GM10266 (cell line): ENCODE measurements around the gene CDC14A.

Source experiments
- DNase-seq: peaks from one replicate; pipeline ENCODE4 v3.0.0; 2012; ENCODE audit errors: extremely low spot score
- CTCF ChIP-seq: IDR thresholded peaks from 2 replicates; pipeline ENCODE4 v1.5.1; 2012; ENCODE audit warnings: mild to moderate bottlenecking, low read depth; ENCODE audit not compliant: control insufficient read depth, insufficient read depth; ENCODE audit errors: missing control alignments

The CDC14A gene

GRCh38 chr1:100528871-100529270 lies 176.6 kb downstream of the CDC14A start:
- no peak for TF ChIP-seq CTCF

GRCh38 chr1:100530141-100530540 lies 177.8 kb downstream of the CDC14A start:
- TF ChIP-seq CTCF: no peak
- no peak for DNase-seq

More at GRCh38 chr1:100528871-100529270, 176.6 kb downstream of the CDC14A start:
- DNase-seq: no peak

- TF ChIP-seq CTCF: no peak
- peak; percentile 35 for DNase-seq
Observed at GRCh38 chr1:100530880-100531487, 178.7 kb downstream of the CDC14A start.

- TF ChIP-seq CTCF: no peak
Observed at GRCh38 chr1:100532645-100533044, 180.3 kb downstream of the CDC14A start.

GRCh38 chr1:100535264-100535663 lies 183.0 kb downstream of the CDC14A start:
- no peak for DNase-seq
- TF ChIP-seq CTCF: no peak

More at GRCh38 chr1:100532645-100533044, 180.3 kb downstream of the CDC14A start:
- no peak for DNase-seq

- DNase-seq: peak; percentile 80
- no peak for TF ChIP-seq CTCF
Observed at GRCh38 chr1:100536031-100536430, 183.7 kb downstream of the CDC14A start.

GRCh38 chr1:100538913-100539835 lies 186.9 kb downstream of the CDC14A start:
- DNase-seq: peak; percentile 51

More at GRCh38 chr1:100538913-100539835, 186.9 kb downstream of the CDC14A start:
- peak; percentile 7 for TF ChIP-seq CTCF
